Liver (tissue), 9 donors: Measurements from ENCODE around the gene PCYT1B. TPM values are rescaled to one million over a fixed set of nuclear protein-coding genes. Genes with fewer than 3 reads are reported as not detected.
A peak's percentile ranks its signal among the peaks of the same experiment; 100 is the strongest.

Experiments used
- DNase-seq: peaks from one replicate; pipeline ENCODE4 v3.0.0-alpha.2; 2017; ENCODE audit warnings: low spot score
- H3K27ac ChIP-seq, 2 donors: one replicate each; pipeline ENCODE4 v1.7.0; 2013; ENCODE audit warnings: inconsistent platforms in 2 of 2, low read length in 2 of 2, control low read depth in 1 of 2, low read depth in 1 of 2, mild to moderate bottlenecking in 1 of 2
- H3K27me3 ChIP-seq, 4 donors: one replicate each; pipeline versions ENCODE4 v1.6.1 to v1.7.0; 2013; ENCODE audit warnings: low read length in 3 of 4, inconsistent platforms in 1 of 4, mild to moderate bottlenecking in 1 of 4, moderate library complexity in 1 of 4; ENCODE audit not compliant: control insufficient read depth in 4 of 4, insufficient read depth in 4 of 4
- H3K36me3 ChIP-seq, 4 donors: one replicate each; pipeline versions ENCODE4 v1.6.1 to v1.7.0; 2013; ENCODE audit warnings: low read length in 3 of 4, mild to moderate bottlenecking in 3 of 4, low read depth in 1 of 4, moderate library complexity in 1 of 4; ENCODE audit not compliant: control insufficient read depth in 4 of 4, insufficient read depth in 3 of 4
- H3K4me1 ChIP-seq, 4 donors: one replicate each; pipeline versions ENCODE4 v1.6.1 to v1.7.0; 2013; ENCODE audit warnings: low read length in 3 of 4, mild to moderate bottlenecking in 3 of 4, moderate library complexity in 1 of 4; ENCODE audit not compliant: control insufficient read depth in 4 of 4, insufficient read depth in 4 of 4
- H3K4me3 ChIP-seq, 3 donors: one replicate each; pipeline versions ENCODE4 v1.6.1 to v1.7.0; 2013; ENCODE audit warnings: low read length in 3 of 3, control low read depth in 1 of 3, low read depth in 1 of 3, mild to moderate bottlenecking in 1 of 3
- H3K9ac ChIP-seq, 2 donors: one replicate each; pipeline ENCODE4 v1.7.0; 2013; ENCODE audit warnings: low read length in 2 of 2, mild to moderate bottlenecking in 2 of 2, moderate library complexity in 2 of 2, control low read depth in 1 of 2, low read depth in 1 of 2
- H3K9me3 ChIP-seq, 4 donors: one replicate each; pipeline versions ENCODE4 v1.6.1 to v1.7.0; 2013; ENCODE audit warnings: low read length in 3 of 4; ENCODE audit not compliant: control insufficient read depth in 4 of 4
- CTCF ChIP-seq: fragments of 150-350 bp; IDR thresholded peaks from 2 replicates; pipeline ENCODE4 v1.5.1; 2017; ENCODE audit warnings: improper control_type of control experiment, low read depth, low read length; ENCODE audit not compliant: missing input control
- EGR1 ChIP-seq, 2 donors: IDR thresholded peaks; 2 replicates each; pipeline ENCODE4 v1.6.1; 2016 to 2018; ENCODE audit warnings: antibody characterized with exemption in 2 of 2, low read depth in 2 of 2
- FOXA1 ChIP-seq: IDR thresholded peaks from 2 replicates; pipeline ENCODE4 v1.6.1; 2016; ENCODE audit warnings: antibody characterized with exemption
- FOXA2 ChIP-seq: IDR thresholded peaks from 2 replicates; pipeline ENCODE4 v1.6.1; 2016; ENCODE audit warnings: antibody characterized with exemption
- GABPA ChIP-seq, 2 donors: IDR thresholded peaks in 1 of 2; conservative IDR thresholded peaks in 1 of 2; 2 replicates each; pipeline ENCODE4 v1.6.1; 2016; ENCODE audit warnings: antibody characterized with exemption in 2 of 2, mild to moderate bottlenecking in 1 of 2, moderate library complexity in 1 of 2
- HNF4G ChIP-seq: IDR thresholded peaks from 2 replicates; pipeline ENCODE4 v1.6.1; 2016; ENCODE audit warnings: antibody characterized with exemption
- JUND ChIP-seq, 2 donors: IDR thresholded peaks; 2 replicates each; pipeline ENCODE4 v1.6.1; 2016; ENCODE audit warnings: antibody characterized with exemption in 2 of 2
- NR2F2 ChIP-seq: IDR thresholded peaks from 2 replicates; pipeline ENCODE4 v1.6.1; 2016; ENCODE audit warnings: antibody characterized with exemption
- RAD21 ChIP-seq, 2 donors: IDR thresholded peaks; 2 replicates each; pipeline ENCODE4 v1.6.1; 2016; ENCODE audit warnings: antibody characterized with exemption in 2 of 2, mild to moderate bottlenecking in 2 of 2
- RXRA ChIP-seq, 2 donors: IDR thresholded peaks; 2 replicates each; pipeline ENCODE4 v1.6.1; 2017 to 2018; ENCODE audit warnings: antibody characterized with exemption in 2 of 2, mild to moderate bottlenecking in 1 of 2
- SP1 ChIP-seq: IDR thresholded peaks from 2 replicates; pipeline ENCODE4 v1.6.1; 2018; ENCODE audit warnings: antibody characterized with exemption, mild to moderate bottlenecking
- TAF1 ChIP-seq: conservative IDR thresholded peaks from 2 replicates; pipeline ENCODE4 v1.6.1; 2016; ENCODE audit warnings: antibody characterized with exemption, mild to moderate bottlenecking
- YY1 ChIP-seq: IDR thresholded peaks from 2 replicates; pipeline ENCODE4 v1.6.1; 2016; ENCODE audit warnings: antibody characterized with exemption, mild to moderate bottlenecking
- WGBS: extraction: QIAGEN DNeasy Blood & Tissue Kit; methylation state at CpG from one replicate; pipeline ENCODE4 v1.1.7; 2013; 5-methylcytosine and 5-hydroxymethylcytosine counted together
- polyA plus RNA-seq, 2 donors: library from polyadenylated mRNA; stranded (reverse) in 1 of 2; unstranded in 1 of 2; fragments of 200-250 nt in 1 of 2; fragments of >200 nt in 1 of 2; fragmentation: Nextera tagmentation in 1 of 2; extraction: Ambion mirVana in 1 of 2; gene quantifications; one replicate each; pipeline versions ENCODE4 v1.2.1 to v1.2.3, GENCODE V29; 2013 to 2015
- total RNA-seq, 2 donors: library from RNA; depleted of rRNA; stranded (reverse); fragments of >200 nt; gene quantifications; one replicate each; pipeline ENCODE4 v1.2.3, GENCODE V29; 2014
- TF ChIP-seq, protein P1 (sequence below): IDR thresholded peaks from 2 replicates; pipeline ENCODE4 v1.6.1; 2016; ENCODE audit warnings: antibody characterized with exemption
- TF ChIP-seq, protein P2 (sequence below): IDR thresholded peaks from 2 replicates; pipeline ENCODE4 v1.6.1; 2016; ENCODE audit warnings: antibody characterized with exemption
- TF ChIP-seq, protein P3 (sequence below): IDR thresholded peaks from 2 replicates; pipeline ENCODE4 v1.6.1; 2016; ENCODE audit warnings: antibody characterized with exemption
- donor health status: healthy.
- donor health status: healthy.
- donor health status: healthy.
- donor health status: healthy.
- donor health status: healthy.

Gene PCYT1B
- total RNA-seq (1 to 10 TPM in 1 of 2 donors, under 1 TPM in 1; under 0.01 to 2.1 TPM), polyA plus RNA-seq (under 1 TPM in 1 of 2 donors, not detected in 1; 0.06 TPM)

DNA sequence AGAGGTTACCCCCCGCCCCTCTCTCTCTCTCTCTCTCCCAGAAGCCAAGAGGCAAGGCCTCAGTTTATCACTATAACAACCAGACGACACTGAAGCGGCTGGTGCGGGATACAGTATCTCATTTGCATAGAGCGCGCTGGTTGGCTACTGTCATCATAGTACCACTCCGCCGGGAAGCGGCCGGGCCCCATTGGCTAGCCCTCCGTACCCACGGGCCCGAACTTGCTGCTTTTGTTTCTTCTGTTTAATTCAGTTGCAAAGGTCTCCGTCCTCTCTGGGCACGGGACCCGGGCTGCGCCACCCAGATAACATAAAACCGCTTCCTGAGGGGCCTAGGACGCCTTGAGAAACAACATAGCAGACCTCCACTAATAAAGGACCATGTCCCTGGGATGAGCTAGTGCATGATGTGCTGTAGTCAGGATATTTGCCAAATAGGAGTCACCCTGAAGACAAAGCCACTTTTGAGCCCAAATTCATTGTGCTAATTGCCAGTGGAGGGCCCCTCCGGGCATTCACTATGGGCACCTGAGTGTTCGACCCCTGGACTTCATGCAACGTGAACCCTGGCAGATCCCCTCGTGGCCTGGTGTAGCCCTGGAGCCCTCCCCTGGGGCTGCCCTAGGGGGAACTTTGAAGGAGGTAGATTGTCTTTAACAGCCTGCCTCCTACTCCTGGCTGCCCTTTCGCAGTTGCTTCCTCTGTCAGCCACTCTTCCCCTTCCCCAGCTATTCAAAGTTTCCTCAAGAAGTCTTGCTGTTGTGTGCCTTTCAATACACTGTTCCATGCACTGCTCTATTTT, at the start of gene PCYT1B:
Gene PCYT1B, minus strand, starts transcription at position 91 of the 802 bp plus-strand sequence. CDS start 242 bp downstream, outside the sequence.
- H3K9ac ChIP-seq = no peak within 1 kb of the TSS
- no peaks in the 10 kb centered on the region for H3K36me3 ChIP-seq
- H3K4me3 ChIP-seq = no peak within 1 kb of the TSS
- WGBS = 11% methylated on average over 24 of the region's 24 CpGs
- DNase-seq = peak; percentile 59
- TF ChIP-seq CTCF (no peak), NR2F2 (no peak), TAF1 (no peak), YY1 (no peak)
- TF ChIP-seq, protein P1, sequence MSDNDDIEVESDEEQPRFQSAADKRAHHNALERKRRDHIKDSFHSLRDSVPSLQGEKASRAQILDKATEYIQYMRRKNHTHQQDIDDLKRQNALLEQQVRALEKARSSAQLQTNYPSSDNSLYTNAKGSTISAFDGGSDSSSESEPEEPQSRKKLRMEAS = no peak
- no peaks in the 10 kb centered on the region for H3K9me3 ChIP-seq
- peaks cover 0 to 4% (median 2%) of the 10 kb centered on the region in 4 donors for H3K4me1 ChIP-seq
- no peak within 1 kb of the TSS for H3K27ac ChIP-seq
- H3K27me3 ChIP-seq = peaks cover 0 to 7% (median 1%) of the 10 kb centered on the region in 4 donors

DNA sequence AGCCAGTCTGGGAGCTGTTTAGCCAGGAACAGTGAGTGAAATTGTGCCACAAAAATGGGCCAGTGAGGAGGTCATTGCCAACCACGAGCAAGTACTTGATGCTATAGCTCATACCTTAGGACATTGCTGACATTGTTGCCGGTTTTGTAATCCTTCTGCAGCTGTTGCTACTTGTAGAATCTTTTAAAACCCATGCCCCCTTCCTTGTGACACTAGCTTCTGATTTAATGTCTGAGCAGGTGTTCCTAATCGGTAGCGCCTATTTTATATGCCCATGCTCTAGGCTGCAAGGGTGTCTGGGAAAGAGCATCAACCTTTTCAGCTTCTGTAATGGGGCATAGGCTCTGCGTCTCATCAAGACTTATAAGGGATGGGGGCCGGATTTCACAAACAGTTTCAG, 49.1 kb upstream of the PCYT1B start:
- Histone ChIP-seq H3K27me3 (no peaks in the 10 kb centered on the region), H3K4me3 (no peak overlapping the region), H3K4me1 (peaks cover 0 to 9% (median 2%) of the 10 kb centered on the region in 4 donors), H3K9ac (no peak overlapping the region), H3K27ac (no peak overlapping the region), H3K9me3 (no peaks in the 10 kb centered on the region), H3K36me3 (no peaks in the 10 kb centered on the region)
- no peak for DNase-seq
- TF ChIP-seq GABPA (IDR thresholded peaks at IDR 0.05 in 1 of 2, conservative IDR thresholded peaks at IDR 0.05 in 1 of 2) (no peak), RAD21 (IDR thresholded peaks at IDR 0.05) (no peak), EGR1 (IDR thresholded peaks at IDR 0.05; ENCODE audit: low read depth in 2 of 2) (no peak), YY1 (no peak), JUND (IDR thresholded peaks at IDR 0.05) (no peak), RXRA (IDR thresholded peaks at IDR 0.05) (no peak), CTCF (no peak), NR2F2 (no peak), HNF4G (no peak), SP1 (no peak), FOXA2 (no peak), FOXA1 (no peak), TAF1 (no peak)
- TF ChIP-seq, protein P2, sequence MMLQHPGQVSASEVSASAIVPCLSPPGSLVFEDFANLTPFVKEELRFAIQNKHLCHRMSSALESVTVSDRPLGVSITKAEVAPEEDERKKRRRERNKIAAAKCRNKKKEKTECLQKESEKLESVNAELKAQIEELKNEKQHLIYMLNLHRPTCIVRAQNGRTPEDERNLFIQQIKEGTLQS = no peak
- TF ChIP-seq, protein P1 = no peak
- TF ChIP-seq, protein P3, sequence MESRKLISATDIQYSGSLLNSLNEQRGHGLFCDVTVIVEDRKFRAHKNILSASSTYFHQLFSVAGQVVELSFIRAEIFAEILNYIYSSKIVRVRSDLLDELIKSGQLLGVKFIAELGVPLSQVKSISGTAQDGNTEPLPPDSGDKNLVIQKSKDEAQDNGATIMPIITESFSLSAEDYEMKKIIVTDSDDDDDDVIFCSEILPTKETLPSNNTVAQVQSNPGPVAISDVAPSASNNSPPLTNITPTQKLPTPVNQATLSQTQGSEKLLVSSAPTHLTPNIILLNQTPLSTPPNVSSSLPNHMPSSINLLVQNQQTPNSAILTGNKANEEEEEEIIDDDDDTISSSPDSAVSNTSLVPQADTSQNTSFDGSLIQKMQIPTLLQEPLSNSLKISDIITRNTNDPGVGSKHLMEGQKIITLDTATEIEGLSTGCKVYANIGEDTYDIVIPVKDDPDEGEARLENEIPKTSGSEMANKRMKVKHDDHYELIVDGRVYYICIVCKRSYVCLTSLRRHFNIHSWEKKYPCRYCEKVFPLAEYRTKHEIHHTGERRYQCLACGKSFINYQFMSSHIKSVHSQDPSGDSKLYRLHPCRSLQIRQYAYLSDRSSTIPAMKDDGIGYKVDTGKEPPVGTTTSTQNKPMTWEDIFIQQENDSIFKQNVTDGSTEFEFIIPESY = no peak
- 90% methylated on average over 6 of the region's 6 CpGs for WGBS
